HK-2 (cell line): ENCODE measurements around the gene KCNH6.

ENCODE experiments used
- DNase-seq: peaks from one replicate; pipeline ENCODE4 v3.0.0-alpha.2; 2018; ENCODE audit not compliant: unreplicated experiment

KCNH6 gene, protein sequence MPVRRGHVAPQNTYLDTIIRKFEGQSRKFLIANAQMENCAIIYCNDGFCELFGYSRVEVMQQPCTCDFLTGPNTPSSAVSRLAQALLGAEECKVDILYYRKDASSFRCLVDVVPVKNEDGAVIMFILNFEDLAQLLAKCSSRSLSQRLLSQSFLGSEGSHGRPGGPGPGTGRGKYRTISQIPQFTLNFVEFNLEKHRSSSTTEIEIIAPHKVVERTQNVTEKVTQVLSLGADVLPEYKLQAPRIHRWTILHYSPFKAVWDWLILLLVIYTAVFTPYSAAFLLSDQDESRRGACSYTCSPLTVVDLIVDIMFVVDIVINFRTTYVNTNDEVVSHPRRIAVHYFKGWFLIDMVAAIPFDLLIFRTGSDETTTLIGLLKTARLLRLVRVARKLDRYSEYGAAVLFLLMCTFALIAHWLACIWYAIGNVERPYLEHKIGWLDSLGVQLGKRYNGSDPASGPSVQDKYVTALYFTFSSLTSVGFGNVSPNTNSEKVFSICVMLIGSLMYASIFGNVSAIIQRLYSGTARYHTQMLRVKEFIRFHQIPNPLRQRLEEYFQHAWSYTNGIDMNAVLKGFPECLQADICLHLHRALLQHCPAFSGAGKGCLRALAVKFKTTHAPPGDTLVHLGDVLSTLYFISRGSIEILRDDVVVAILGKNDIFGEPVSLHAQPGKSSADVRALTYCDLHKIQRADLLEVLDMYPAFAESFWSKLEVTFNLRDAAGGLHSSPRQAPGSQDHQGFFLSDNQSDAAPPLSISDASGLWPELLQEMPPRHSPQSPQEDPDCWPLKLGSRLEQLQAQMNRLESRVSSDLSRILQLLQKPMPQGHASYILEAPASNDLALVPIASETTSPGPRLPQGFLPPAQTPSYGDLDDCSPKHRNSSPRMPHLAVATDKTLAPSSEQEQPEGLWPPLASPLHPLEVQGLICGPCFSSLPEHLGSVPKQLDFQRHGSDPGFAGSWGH

GRCh38 chr17:63523253-63523855, at the start of gene KCNH6:
Gene KCNH6, plus strand, starts transcription at chr17:63523358. Its CDS starts 56 bp downstream, at chr17:63523414.
- DNase-seq: no peak

GRCh38 chr17:63474174-63474573, 49.0 kb upstream of the KCNH6 start:
- DNase-seq: no peak

DNA sequence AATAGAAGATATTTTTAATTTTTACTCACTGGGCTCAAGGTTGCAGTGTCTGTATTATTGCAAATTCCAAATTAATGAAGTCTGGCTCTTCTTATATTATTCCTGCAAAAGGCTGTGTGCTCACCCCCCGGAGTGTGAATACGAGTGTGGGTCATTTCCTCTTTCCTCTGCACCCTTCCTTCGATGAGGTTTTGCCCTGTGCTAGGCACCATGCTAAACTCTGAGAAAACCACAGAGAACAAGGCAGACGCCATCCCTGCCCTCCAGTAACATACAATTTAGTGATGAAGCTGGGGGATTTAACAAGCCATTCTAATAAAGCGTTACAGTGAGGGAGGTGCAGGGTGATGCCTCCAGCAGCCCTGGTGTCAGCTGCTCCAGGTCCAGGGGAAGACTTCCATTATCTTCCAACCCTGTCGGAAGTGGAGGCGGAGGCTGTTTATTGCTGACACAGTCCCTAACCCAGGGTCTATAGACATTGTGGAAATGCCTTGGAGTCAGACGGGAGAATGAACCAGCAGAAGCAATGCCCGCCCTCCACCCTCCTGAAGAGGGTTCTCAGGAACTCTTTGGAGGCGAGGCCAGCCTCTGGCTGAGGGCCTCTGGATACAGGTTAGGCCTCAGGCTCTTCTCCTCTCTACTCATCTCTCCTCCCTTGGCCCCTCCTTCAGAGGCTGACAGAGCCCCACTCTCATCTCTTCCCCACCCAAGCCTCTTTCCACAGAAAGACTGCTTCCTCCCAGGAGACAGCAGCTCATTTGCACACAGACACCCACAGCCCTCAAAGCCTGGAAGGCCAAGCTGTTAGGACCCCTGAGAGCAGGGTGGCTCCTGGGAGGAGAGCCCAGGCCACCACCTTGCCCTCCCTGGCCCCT, 48.3 kb upstream of the KCNH6 start:
- no peak for DNase-seq

GRCh38 chr17:63475491-63476412, 47.4 kb upstream of the KCNH6 start:
- no peak for DNase-seq

DNA sequence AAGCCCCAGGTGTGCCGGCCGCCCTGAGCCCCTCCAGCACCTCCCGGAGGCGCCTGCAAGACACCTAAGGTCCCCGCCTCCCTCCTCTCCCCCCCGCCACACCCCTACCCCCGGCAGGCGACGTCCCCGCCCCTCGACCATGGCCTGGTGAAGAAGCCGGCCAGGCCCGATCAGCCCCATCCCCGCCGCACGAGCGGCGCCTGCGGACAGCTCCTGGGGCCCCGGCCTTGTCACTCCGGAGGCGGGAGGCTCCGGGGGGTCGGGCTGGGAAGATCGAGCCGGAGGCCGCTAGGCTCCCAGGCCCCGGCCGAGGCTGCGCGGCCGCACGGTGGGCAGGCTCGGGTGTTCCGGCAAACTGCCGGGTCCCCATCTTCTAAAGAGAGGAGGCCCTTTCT, 46.7 kb upstream of the KCNH6 start:
- no peak for DNase-seq

DNA sequence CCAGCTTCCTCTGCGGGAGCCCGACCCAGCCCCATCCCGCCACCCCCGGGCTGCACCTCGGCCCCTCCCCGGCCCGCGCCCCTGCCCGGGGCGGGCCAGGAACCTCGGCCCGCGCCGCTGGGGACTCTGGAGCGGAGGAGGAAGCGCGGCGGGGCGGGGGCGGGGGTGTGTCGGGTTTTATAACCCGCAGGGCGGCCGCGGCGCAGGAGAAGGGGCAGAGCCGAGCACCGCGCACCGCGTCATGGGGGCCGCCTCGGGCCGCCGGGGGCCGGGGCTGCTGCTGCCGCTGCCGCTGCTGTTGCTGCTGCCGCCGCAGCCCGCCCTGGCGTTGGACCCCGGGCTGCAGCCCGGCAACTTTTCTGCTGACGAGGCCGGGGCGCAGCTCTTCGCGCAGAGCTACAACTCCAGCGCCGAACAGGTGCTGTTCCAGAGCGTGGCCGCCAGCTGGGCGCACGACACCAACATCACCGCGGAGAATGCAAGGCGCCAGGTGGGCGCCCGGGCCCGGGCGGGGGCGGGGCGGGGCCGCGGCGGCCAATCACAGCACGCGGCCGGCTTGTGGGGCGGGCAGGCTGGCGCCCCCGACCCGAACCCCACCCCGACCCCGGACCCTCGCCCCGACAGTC, 46.2 kb upstream of the KCNH6 start, which contains the start of gene ACE:
Gene ACE (plus strand): TSS at position 208 of the 626 bp plus-strand sequence. CDS start 34 bp downstream, at position 242.
- DNase-seq: peak; percentile 47

DNA sequence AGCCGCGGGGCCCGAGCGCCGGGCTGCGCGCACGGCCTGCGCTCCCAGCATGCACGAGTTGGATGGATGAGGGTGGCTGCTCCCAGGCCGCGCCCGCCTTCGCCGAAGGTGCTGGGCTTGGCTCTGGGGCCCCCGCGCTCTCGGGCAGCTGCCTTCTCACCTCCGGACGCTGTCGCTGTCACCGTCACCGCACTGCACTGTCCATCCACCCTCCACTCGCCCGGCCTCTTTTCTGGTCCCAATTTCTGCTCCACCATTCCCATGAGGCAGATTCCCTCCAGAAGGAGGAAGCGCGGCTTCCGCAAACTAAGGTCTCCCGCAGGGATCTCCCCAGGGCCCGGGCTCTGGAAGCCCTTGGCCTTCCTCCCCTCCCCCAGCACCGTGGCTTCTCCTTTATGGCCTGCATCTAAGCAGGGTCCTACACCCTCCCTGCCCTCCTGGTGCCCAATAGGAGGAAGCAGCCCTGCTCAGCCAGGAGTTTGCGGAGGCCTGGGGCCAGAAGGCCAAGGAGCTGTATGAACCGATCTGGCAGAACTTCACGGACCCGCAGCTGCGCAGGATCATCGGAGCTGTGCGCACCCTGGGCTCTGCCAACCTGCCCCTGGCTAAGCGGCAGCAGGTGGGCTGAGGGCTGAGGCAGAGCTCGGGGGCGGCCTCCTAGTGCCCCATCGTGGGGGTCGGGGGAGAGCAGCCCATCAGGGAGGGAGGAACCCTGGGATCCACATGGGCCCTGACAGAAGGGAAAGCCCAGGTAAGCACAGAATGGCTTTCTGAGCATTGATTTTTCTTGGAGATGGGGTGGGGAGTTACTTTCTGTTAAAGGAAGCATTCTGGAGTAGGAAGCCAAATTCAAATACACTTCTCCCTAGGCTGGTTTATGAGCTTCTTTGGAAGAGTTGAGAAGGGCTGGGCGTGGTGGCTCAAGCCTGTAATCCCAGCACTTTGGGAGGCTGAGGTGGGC, 45.4 kb upstream of the KCNH6 start:
- no peak for DNase-seq

GRCh38 chr17:63478814-63479494, 44.2 kb upstream of the KCNH6 start:
- DNase-seq: peak; percentile 85

DNA sequence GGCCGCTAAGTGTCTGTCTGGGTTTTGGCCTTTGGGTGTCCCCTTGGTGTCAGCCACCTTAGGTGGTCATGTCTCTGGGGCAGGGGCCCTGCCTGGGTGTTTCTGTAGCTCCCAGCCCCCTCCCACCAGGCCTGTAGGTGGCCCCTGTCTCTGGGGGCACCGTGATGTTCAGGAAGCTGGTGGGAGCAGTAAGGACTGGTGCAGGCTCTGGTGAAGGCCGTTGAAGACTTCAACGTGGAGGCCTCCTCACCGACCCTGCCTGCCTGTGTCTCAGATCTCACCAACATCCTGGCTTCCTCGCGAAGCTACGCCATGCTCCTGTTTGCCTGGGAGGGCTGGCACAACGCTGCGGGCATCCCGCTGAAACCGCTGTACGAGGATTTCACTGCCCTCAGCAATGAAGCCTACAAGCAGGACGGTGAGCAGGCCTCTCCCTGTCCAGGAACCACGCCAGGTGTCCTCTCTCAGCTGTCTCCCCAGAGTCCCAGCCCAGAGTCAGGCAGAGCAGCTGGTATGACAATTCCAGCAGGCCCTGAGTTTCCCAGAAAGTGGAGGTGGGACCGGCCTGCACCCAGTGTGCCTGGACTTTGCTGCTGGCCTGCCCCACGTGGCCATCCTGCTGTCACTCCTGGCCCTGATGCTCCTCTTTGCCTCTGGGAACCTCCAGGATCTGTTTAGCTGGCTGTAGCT, 43.5 kb upstream of the KCNH6 start:
- no peak for DNase-seq

GRCh38 chr17:63480192-63480784, 42.9 kb upstream of the KCNH6 start:
- DNase-seq: no peak

GRCh38 chr17:63480826-63481487, 42.2 kb upstream of the KCNH6 start:
- DNase-seq: no peak

GRCh38 chr17:63481488-63481870, 41.7 kb upstream of the KCNH6 start:
- no peak for DNase-seq

GRCh38 chr17:63482509-63482908, 40.6 kb upstream of the KCNH6 start:
- no peak for DNase-seq

DNA sequence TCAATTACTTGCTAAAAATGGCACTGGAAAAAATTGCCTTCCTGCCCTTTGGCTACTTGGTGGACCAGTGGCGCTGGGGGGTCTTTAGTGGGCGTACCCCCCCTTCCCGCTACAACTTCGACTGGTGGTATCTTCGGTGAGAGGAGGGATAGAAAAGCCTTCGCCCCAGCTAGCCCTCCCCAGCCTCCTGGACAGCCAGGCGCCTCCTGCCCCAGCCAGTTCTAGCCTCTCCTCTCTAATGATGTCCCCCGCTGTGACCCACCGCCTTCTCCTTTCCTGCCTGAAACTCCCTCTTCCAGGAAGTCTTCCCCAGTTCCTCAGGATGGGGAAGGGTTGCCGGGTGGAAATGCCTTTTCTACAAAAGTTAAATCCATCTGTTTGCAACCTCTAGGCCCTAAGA, 40.1 kb upstream of the KCNH6 start:
- no peak for DNase-seq

DNA sequence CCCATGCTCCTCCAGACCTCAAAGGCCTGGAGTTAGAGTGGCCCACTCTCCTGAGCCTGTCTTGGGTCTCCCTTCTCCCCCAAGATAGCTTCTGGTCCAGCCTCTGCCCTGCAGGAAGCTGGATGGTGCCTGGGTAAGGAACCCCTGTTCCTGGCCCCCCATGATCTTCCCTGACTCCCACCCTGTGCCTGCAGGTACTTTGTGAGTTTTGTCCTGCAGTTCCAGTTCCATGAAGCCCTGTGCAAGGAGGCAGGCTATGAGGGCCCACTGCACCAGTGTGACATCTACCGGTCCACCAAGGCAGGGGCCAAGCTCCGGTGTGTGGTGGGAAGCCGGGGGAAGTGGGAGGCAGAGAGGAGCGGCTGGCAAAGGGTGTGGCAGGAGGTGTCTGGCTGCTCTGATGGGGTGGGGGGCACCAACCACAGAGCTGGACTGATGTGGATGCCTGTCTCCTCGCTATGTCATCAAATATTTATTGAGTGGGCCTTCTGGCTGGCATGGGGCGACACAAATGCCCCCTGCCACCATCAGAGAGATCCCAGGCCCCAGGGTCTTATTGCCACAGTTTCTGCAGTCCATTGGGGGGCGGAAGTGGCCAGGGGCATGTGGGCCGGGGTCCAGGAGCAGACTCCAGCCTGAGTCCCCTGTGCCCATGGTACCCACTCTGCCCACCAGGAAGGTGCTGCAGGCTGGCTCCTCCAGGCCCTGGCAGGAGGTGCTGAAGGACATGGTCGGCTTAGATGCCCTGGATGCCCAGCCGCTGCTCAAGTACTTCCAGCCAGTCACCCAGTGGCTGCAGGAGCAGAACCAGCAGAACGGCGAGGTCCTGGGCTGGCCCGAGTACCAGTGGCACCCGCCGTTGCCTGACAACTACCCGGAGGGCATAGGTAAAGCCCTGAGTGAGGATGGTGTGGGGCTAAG, 39.2 kb upstream of the KCNH6 start:
- DNase-seq: no peak
